Testis (tissue), 3 donors: ENCODE data around the gene ANO1. TPM values are rescaled to one million over a fixed set of nuclear protein-coding genes. Genes with fewer than 3 reads are reported as not detected.

Experiments
- DNase-seq: peaks from one replicate; pipeline ENCODE4 v3.0.0-alpha.2; 2019
- H3K27ac ChIP-seq, 2 donors: fragments of 200-600 bp; sonication (generic); one replicate each; pipeline ENCODE4 v1.5.1; 2019
- H3K27me3 ChIP-seq: fragments of 200-600 bp; sonication (generic); one replicate; pipeline ENCODE4 v1.5.1; 2019
- H3K36me3 ChIP-seq: fragments of 200-600 bp; sonication (generic); one replicate; pipeline ENCODE4 v1.5.1; 2017; ENCODE audit warnings: low read depth; ENCODE audit errors: missing control alignments
- H3K4me1 ChIP-seq: fragments of 200-600 bp; sonication (generic); one replicate; pipeline ENCODE4 v1.5.1; 2019
- H3K4me3 ChIP-seq, 2 donors: fragments of 200-600 bp; sonication (generic); one replicate each; pipeline ENCODE4 v1.5.1; 2017 to 2019
- H3K9me3 ChIP-seq: fragments of 200-600 bp; sonication (generic); one replicate; pipeline ENCODE4 v1.5.1; 2017
- CTCF ChIP-seq, 3 experiments: fragments of 450-650 bp in 2 of 3; fragments of 200-600 bp in 1 of 3; sonication (generic) in 1 of 3; IDR thresholded peaks; one replicate each; pipeline ENCODE4 v1.5.1; 2016 to 2019; ENCODE audit warnings: antibody characterized with exemption in 3 of 3, mild to moderate bottlenecking in 2 of 3, moderate library complexity in 1 of 3
- POLR2A ChIP-seq: fragments of 450-650 bp; IDR thresholded peaks from one replicate; pipeline ENCODE4 v1.6.1; 2017; ENCODE audit warnings: antibody characterized with exemption, mild to moderate bottlenecking, moderate library complexity
- WGBS, 2 donors: methylation state at CpG; one replicate each; pipeline ENCODE4 v1.1.5; 2018; 5-methylcytosine and 5-hydroxymethylcytosine counted together
- intact Hi-C: fragments of 100-400 bp; cut with DNase I; formaldehyde crosslinking; loops from one replicate; pipeline ENCODE4 v1.15.1; 2023; ENCODE audit warnings: low total_unique reads
- polyA plus RNA-seq: library from polyadenylated mRNA; stranded (reverse); fragments of 350-450 nt; fragmentation: Illumina TruSeq; extraction: RNeasy Lipid Tissue Mini Kit (QIAGEN cat#74804); gene quantifications from one replicate; pipeline ENCODE4 v1.2.3, GENCODE V29; 2014; ENCODE audit warnings: low read depth, low replicate concordance; ENCODE audit not compliant: insufficient read depth
- total RNA-seq, 2 donors: library from RNA; depleted of rRNA; stranded (reverse); fragments of >200 nt; gene quantifications; one replicate each; pipeline ENCODE4 v1.2.3, GENCODE V29; 2016

ANO1 gene
- total and polyA plus RNA-seq, 3 donors from 2014 or later: 10.3 to 42.7 (median 25.4) TPM

DNA sequence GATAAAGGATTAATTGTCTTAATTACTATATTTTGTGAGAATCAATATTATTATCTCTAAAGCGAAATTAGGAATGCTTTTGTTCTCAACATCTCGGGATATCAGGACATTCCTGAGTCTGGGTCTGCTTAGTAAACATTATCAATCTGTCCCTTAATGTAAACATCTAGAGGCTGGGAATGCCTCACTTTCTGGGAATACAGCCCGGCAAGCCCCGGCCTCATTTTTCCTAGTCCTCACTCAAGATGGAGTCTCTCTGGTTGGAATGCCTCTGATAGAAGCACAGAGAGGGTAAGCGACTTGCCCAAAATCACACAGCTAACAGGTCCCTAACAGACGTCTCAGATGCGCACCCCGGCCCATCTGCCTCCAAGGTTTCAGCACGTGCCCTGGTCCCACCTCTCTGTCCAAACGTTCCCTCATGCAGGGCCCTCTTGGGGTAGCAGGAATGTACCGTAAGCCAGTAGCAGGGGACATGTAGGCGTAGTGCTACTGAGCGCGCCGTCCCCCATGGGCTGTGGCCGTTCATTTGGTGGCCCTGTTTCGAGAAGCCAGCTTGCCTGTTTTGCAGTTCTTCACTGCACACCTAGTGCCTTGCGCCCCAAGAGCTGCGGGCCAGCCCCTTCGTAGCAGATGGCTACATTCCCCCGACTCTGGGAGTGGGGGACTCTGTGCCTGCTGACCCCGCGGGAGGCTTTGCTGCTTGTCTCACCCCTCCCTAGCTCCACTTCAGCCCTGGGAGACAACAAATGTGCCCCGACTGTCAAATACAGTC, 62.8 kb downstream of the ANO1 start:
- intact Hi-C loops: no loop called here
- Histone ChIP-seq H3K27ac (no peak overlapping the region), H3K27me3 (no peaks in the 10 kb centered on the region), H3K4me3 (peak overlapping the region in 1 of 2 donors; percentile 2), H3K9me3 (no peaks in the 10 kb centered on the region), H3K36me3 (no peaks in the 10 kb centered on the region), H3K4me1 (peaks cover under 1% of the 10 kb centered on the region)
- TF ChIP-seq CTCF (IDR thresholded peaks at IDR 0.05) (no peak), POLR2A (no peak)
- WGBS, 2 donors: 48 to 50% methylated on average over 15 to 24 of the region's 24 CpGs
- DNase-seq: no peak

DNA sequence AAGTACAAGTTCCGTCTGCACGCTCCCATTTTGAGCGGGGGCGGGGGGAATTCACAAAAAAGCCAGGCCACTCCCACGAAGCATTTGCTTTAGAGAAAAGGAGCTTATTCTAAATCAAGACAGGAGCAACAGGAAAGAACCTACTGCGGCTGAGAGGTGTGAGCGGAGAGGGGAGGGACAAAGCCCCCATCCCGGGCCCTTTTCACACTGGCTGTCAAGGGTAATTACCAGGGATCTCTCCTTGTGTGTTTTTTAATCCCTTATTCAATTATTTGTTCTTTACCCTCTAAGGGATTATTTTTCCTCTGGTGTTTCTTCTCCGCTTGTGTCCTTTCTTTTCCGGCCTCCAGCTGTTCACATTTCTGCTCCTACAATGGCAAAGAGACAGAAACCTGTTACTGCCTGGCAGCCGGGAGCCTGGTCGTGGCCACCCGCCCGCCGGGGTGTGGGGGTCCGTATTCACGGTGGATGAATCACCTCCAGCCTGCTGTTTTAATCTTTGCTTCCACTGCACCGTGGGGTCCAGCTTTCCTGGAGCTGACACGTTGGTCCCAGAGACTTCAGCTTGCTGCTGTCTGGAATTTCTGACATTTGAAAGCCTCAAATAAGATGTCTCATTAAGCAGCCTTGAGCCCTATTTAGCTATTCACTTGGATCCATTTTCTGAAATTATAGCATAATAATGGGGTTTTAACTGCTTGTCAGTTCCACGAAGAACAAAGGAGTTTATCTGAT, 63.5 kb downstream of the ANO1 start:
- Histone ChIP-seq H3K4me3 (peak overlapping the region in 1 of 2 donors; percentile 2), H3K27ac (no peak overlapping the region), H3K27me3 (no peaks in the 10 kb centered on the region), H3K36me3 (no peaks in the 10 kb centered on the region), H3K4me1 (no peaks in the 10 kb centered on the region), H3K9me3 (no peaks in the 10 kb centered on the region)
- WGBS, 2 donors: 10% methylated on average over 19 to 20 of the region's 20 CpGs
- intact Hi-C loops: no loop called here
- TF ChIP-seq POLR2A: no peak
- no peak for TF ChIP-seq CTCF (IDR thresholded peaks at IDR 0.05)
- DNase-seq: peak; percentile 21

- H3K27me3 ChIP-seq: no peaks in the 10 kb centered on the region
- no peaks in the 10 kb centered on the region for H3K9me3 ChIP-seq
- no peak overlapping the region for H3K27ac ChIP-seq
- 73 to 74% methylated on average over 12 to 14 of the region's 14 CpGs for WGBS, 2 donors
- no peak for TF ChIP-seq POLR2A
- TF ChIP-seq CTCF (IDR thresholded peaks at IDR 0.05): no peak
- intact Hi-C loops: no loop called here
- no peak for DNase-seq
- no peak overlapping the region for H3K4me3 ChIP-seq
- no peaks in the 10 kb centered on the region for H3K36me3 ChIP-seq
- no peaks in the 10 kb centered on the region for H3K4me1 ChIP-seq
These were observed 64.2 kb downstream of the ANO1 start for GRCh38 chr11:70142221-70142875.

DNA sequence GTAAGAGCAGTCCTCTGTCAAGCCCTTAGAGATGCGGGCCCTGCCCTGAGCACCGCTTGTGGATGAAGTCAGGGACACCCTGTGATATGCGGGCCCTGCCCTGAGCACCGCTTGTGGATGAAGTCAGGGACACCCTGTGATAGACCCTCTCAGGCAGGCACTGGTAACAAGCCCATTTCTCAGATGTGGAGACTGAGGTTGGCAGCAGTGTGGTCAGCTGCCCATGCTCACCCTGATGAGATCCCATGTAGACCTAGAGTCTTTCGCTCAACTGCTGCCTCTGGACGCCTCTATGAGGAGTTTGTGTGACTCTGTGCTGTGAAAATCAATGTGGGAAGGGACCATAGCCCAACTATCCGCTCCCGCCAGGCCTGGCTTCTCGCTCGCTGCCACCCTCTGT, 66.1 kb downstream of the ANO1 start:
- DNase-seq: no peak
- TF ChIP-seq POLR2A: no peak
- TF ChIP-seq CTCF (IDR thresholded peaks at IDR 0.05): no peak
- Histone ChIP-seq H3K4me1 (no peaks in the 10 kb centered on the region), H3K27ac (no peak overlapping the region), H3K4me3 (no peak overlapping the region), H3K27me3 (no peaks in the 10 kb centered on the region), H3K36me3 (no peaks in the 10 kb centered on the region), H3K9me3 (no peaks in the 10 kb centered on the region)
- intact Hi-C loops: no loop called here
- 92 to 100% methylated on average over 7 to 10 of the region's 10 CpGs for WGBS, 2 donors
